HepG2 (cell line): ENCODE measurements around the gene ZNF212. TPM values are rescaled to one million over a fixed set of nuclear protein-coding genes. Genes with fewer than 3 reads are reported as not detected.

Experiments used
- ATAC-seq: fragments of 200-7000 bp; cut with Tn5 transposase; 3 replicates; pipeline ENCODE4 v1.9.1; 2020; ENCODE audit warnings: mild to moderate bottlenecking, moderate library complexity
- BruUV-seq: library from RNA; stranded (reverse); fragments of 400-500 nt; replicated peaks from 2 replicates; lab custom pipeline; 2021; lab: Mats Ljungman, UMichigan
- CTCF ChIA-PET: fragments of 300-600 bp; formaldehyde crosslinking; extraction: SDS; loops from one replicate; lab custom pipeline; 2021; ENCODE audit warnings: low total read pairs, inconsistent platforms, low intra/inter-chr PET ratio; lab: Yijun Ruan, JAX
- POLR2A ChIA-PET: fragments of 350-600 bp; sonication (Branson Sonifier 250); formaldehyde crosslinking; loops from one replicate; lab custom pipeline; 2020; ENCODE audit warnings: antibody characterized with exemption, inconsistent platforms; lab: Yijun Ruan, JAX
- DNase-seq: peaks from one replicate; pipeline ENCODE4 v3.0.0-alpha.2; 2015; ENCODE audit warnings: low spot score
- FAIRE-seq: peaks from 3 replicates; lab custom pipeline; 2011; peaks lifted over from hg19 to GRCh38; lab: Jason Lieb, UNC
- H2AFZ ChIP-seq: one replicate; pipeline ENCODE4 v1.6.1; 2011; ENCODE audit warnings: low read length, inconsistent platforms
- H3K27ac ChIP-seq: fragments of 300-600 bp; 3 replicates; pipeline ENCODE4 v1.8.0; 2011; ENCODE audit warnings: mixed run types, mild to moderate bottlenecking, mixed read lengths, low read length, inconsistent platforms; ENCODE audit not compliant: insufficient read depth; ENCODE audit errors: extremely low read length
- H3K27me3 ChIP-seq, 2 experiments: fragments of 200-600 bp in 1 of 2; 2 replicates in 1 of 2; 3 replicates in 1 of 2; pipeline versions ENCODE4 v1.6.0 to v1.8.0; 2011; ENCODE audit warnings: low read length in 2 of 2, mild to moderate bottlenecking in 2 of 2, moderate library complexity in 2 of 2, inconsistent platforms in 1 of 2; ENCODE audit not compliant: insufficient read depth in 2 of 2, control insufficient read depth in 1 of 2
- H3K36me3 ChIP-seq, 2 experiments: fragments of 200-600 bp in 1 of 2; replicated peaks in 1 of 2; 2 replicates in 1 of 2; 3 replicates in 1 of 2; pipeline versions ENCODE4 v1.5.1 to v1.8.0; 2011; ENCODE audit warnings: low read length in 2 of 2, inconsistent platforms in 1 of 2; ENCODE audit not compliant: insufficient read depth in 2 of 2, control insufficient read depth in 1 of 2
- H3K4me1 ChIP-seq: 2 replicates; pipeline ENCODE4 v1.5.1; 2012; ENCODE audit warnings: low read length, inconsistent platforms; ENCODE audit not compliant: insufficient read depth
- H3K4me2 ChIP-seq: 2 replicates; pipeline ENCODE4 v1.6.0; 2011; ENCODE audit warnings: low read depth, low read length, inconsistent platforms
- H3K4me3 ChIP-seq, 3 experiments: fragments of 200-600 bp in 1 of 3; sonication (generic), shearing (Covaris generic) in 1 of 3; replicated peaks in 1 of 3; 2 replicates each; pipeline ENCODE4 v1.5.1; 2011 to 2016; ENCODE audit warnings: low read length in 3 of 3, inconsistent platforms in 2 of 3, low read depth in 2 of 3, mild to moderate bottlenecking in 2 of 3, control low read depth in 1 of 3, mixed read lengths in 1 of 3; ENCODE audit not compliant: insufficient read depth in 1 of 3
- H3K79me2 ChIP-seq: one replicate; pipeline ENCODE4 v1.6.1; 2011; ENCODE audit warnings: low read length, inconsistent platforms; ENCODE audit not compliant: insufficient read depth
- H3K9ac ChIP-seq: 2 replicates; pipeline ENCODE4 v1.6.0; 2011; ENCODE audit warnings: mild to moderate bottlenecking, low read depth, low read length, inconsistent platforms; ENCODE audit not compliant: insufficient read depth
- H3K9me3 ChIP-seq: 2 replicates; pipeline ENCODE4 v1.5.1; 2012; ENCODE audit warnings: mild to moderate bottlenecking, low read length
- H4K20me1 ChIP-seq: 2 replicates; pipeline ENCODE4 v1.6.0; 2011; ENCODE audit warnings: inconsistent platforms, mild to moderate bottlenecking, low read length, moderate library complexity; ENCODE audit not compliant: insufficient read depth
- CREB3 ChIP-seq: sonication (generic); formaldehyde crosslinking; IDR thresholded peaks from 2 replicates; pipeline ENCODE4 v1.5.0; 2020; ENCODE audit warnings: missing genetic modification reagents
- MLX ChIP-seq: IDR thresholded peaks from 2 replicates; pipeline ENCODE4 v1.6.1; 2016
- NFE2L1 ChIP-seq: sonication (generic); formaldehyde crosslinking; IDR thresholded peaks from 2 replicates; pipeline ENCODE4 v1.4.0; 2020; ENCODE audit warnings: missing genetic modification reagents, mild to moderate bottlenecking, borderline replicate concordance
- NR3C1 ChIP-seq: sonication (generic); formaldehyde crosslinking; IDR thresholded peaks from 2 replicates; pipeline ENCODE4 v1.4.0; 2020; ENCODE audit warnings: missing genetic modification reagents
- ZC3H13 ChIP-seq: sonication (generic); formaldehyde crosslinking; IDR thresholded peaks from 2 replicates; pipeline ENCODE4 v1.8.1; 2023; ENCODE audit warnings: mild to moderate bottlenecking, missing genetic modification reagents, moderate library complexity
- ZKSCAN1 ChIP-seq: fragments of 150-350 bp; IDR thresholded peaks from 2 replicates; pipeline ENCODE4 v1.6.1; 2014; ENCODE audit warnings: low read length
- ZNF788 ChIP-seq: sonication (generic); formaldehyde crosslinking; IDR thresholded peaks from 2 replicates; pipeline ENCODE4 v1.5.0; 2020; ENCODE audit warnings: mild to moderate bottlenecking, missing genetic modification reagents, borderline replicate concordance
- WGBS: methylation state at CpG from one replicate; pipeline ENCODE4 v1.1.6; 2017; ENCODE audit warnings: low lambda C conversion rate; 5-methylcytosine and 5-hydroxymethylcytosine counted together
- in situ Hi-C: cut with HindIII; loops from 2 replicates; pipeline ENCODE4 v1.10.0; 2017; ENCODE audit warnings: low pct_unique_long_range_greater_than_20kb; ENCODE audit not compliant: extremely low pct_ligation_motif_present
- intact Hi-C: fragments of 100-400 bp; cut with micrococcal nuclease; formaldehyde crosslinking; loops from one replicate; pipeline ENCODE4 v1.10.0; 2022; ENCODE audit not compliant: unreplicated experiment
- polyA plus RNA-seq, 8 experiments: library from polyadenylated mRNA; depleted of rRNA in 3 of 8; stranded (reverse) in 7 of 8; unstranded in 1 of 8; fragments of >200 nt; fragmentation: Illumina TruSeq in 4 of 8; extraction: Trizol in 4 of 8; gene quantifications; 2 replicates each; pipeline versions ENCODE4 v1.2.1 to v1.2.3, GENCODE V29; 2011 to 2016; ENCODE audit warnings: low read depth in 4 of 8, missing spikeins in 1 of 8, mixed read lengths in 1 of 8; ENCODE audit not compliant: insufficient read depth in 1 of 8
- small RNA-seq, 3 experiments: library from RNA; depleted of rRNA; stranded (forward); fragments of <200 nt; gene quantifications; one replicate each; pipeline ENCODE3, GENCODE V24; 2012; ENCODE audit warnings: low read depth in 2 of 3, low replicate concordance in 1 of 3; ENCODE audit not compliant: insufficient read length in 3 of 3, insufficient read depth in 2 of 3
- total RNA-seq, 5 experiments: library from RNA; depleted of rRNA; stranded (reverse); fragments of >200 nt; fragmentation: Illumina TruSeq; extraction: Trizol; gene quantifications; 2 replicates each; pipeline ENCODE4 v1.2.3, GENCODE V29; 2016; ENCODE audit warnings: low read depth in 1 of 5

Gene ZNF212
- total and polyA plus RNA-seq, 2 of the 13 experiments (the other 11 are each of a cell fraction or from before 2014, with no cell fraction given): 2.6 to 3.8 TPM

DNA sequence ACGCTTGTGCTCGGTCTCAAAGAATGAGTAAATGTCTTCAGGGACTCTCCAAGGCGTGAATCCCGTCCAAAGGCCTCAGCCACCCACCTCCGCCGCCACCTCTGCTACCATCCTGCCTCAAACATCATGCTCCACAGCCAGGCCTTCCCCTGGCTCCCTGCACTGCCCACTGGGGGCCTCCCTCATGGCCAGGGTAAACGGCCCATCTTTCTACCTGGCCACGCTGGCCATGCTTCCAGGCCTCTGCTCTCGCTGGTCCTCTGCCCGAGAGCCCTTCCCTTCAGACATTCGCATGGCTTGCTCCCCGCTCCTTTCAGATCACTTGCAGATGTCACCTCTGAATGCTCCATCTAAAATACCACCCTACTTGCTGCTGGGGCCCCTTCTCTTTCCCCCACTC, 62.8 kb downstream of the ZNF212 start (continued):
- no peak for TF ChIP-seq MLX

- no peaks in the 10 kb centered on the region for H4K20me1 ChIP-seq
- no peak for ATAC-seq
- no peak for FAIRE-seq
- no peaks in the 10 kb centered on the region for H3K4me1 ChIP-seq
- no peak overlapping the region for H3K4me2 ChIP-seq
- H3K9ac ChIP-seq: no peak overlapping the region
- H3K27me3 ChIP-seq: peaks cover 0 to 9% of the 10 kb centered on the region in 2 experiments; a peak in 1 of 5 replicates
- BruUV-seq: no TSS peak
- in situ Hi-C loops (no loop called here), intact Hi-C loops (no loop called here)
- DNase-seq: no peak
- POLR2A ChIA-PET: no interaction called here
- H2AFZ ChIP-seq: no peak overlapping the region
- no peaks in the 10 kb centered on the region for H3K9me3 ChIP-seq
- H3K36me3 ChIP-seq: no peaks in the 10 kb centered on the region
- CTCF ChIA-PET: no interaction called here
- no peak overlapping the region for H3K4me3 ChIP-seq
- TF ChIP-seq ZKSCAN1 (peak; percentile 69), NFE2L1 (no peak)
- 21% methylated on average over 2 of the region's 2 CpGs for WGBS
- H3K79me2 ChIP-seq: no peaks in the 10 kb centered on the region
- H3K27ac ChIP-seq: no peak overlapping the region
Measured at GRCh38 chr7:149302865-149303264, 63.4 kb downstream of the ZNF212 start.

GRCh38 chr7:149304006-149304405, 64.6 kb downstream of the ZNF212 start:
- WGBS: 28% methylated on average over 7 of the region's 7 CpGs
- H3K27ac ChIP-seq: no peak overlapping the region
- H3K27me3 ChIP-seq: peaks cover 0 to 14% of the 10 kb centered on the region in 2 experiments; a peak in 1 of 5 replicates
- H3K4me2 ChIP-seq: no peak overlapping the region
- no peaks in the 10 kb centered on the region for H3K36me3 ChIP-seq
- no TSS peak for BruUV-seq
- no peak overlapping the region for H2AFZ ChIP-seq
- no peak overlapping the region for H3K9ac ChIP-seq
- no peaks in the 10 kb centered on the region for H4K20me1 ChIP-seq
- H3K9me3 ChIP-seq: no peaks in the 10 kb centered on the region
- FAIRE-seq: no peak
- ChIA-PET CTCF (no interaction called here), POLR2A (no interaction called here)
- no peak for ATAC-seq
- no peak for DNase-seq
- in situ Hi-C loops: no loop called here
- intact Hi-C loops: no loop called here
- no peaks in the 10 kb centered on the region for H3K79me2 ChIP-seq
- no peak overlapping the region for H3K4me3 ChIP-seq
- H3K4me1 ChIP-seq: no peaks in the 10 kb centered on the region
- TF ChIP-seq CREB3 (CRISPR knock-in tag): no peak
- TF ChIP-seq NR3C1 (CRISPR knock-in tag): no peak
- TF ChIP-seq ZNF788 (CRISPR knock-in tag): no peak
- no peak for TF ChIP-seq ZC3H13 (CRISPR knock-in tag)

Small RNAs within 50 kb of the gene (small RNA-seq; reads per million reads assigned to genes)
- 0 reads per million in 3 experiments for gene AC004890.1

Other genes with a start within 250 kb of the ZNF212 start
- gene PDIA4, start 211.1 kb upstream of the ZNF212 start, total RNA-seq (2016; rRNA removed; fragmentation: Illumina TruSeq; extraction: Trizol): 171 and 402 TPM in 2 replicates
- 257 and 278 TPM in 2 replicates for gene PDIA4, start 211.1 kb upstream of the ZNF212 start, polyA plus RNA-seq (2011; rRNA removed)
- gene ZNF786, start 148.9 kb upstream of the ZNF212 start, total RNA-seq (2016; rRNA removed; fragmentation: Illumina TruSeq; extraction: Trizol): 4.0 and 4.3 TPM in 2 replicates
- 2.0 and 2.8 TPM in 2 replicates for gene ZNF786, start 148.9 kb upstream of the ZNF212 start, polyA plus RNA-seq (2011; rRNA removed)
- gene ZNF425, start 113.3 kb upstream of the ZNF212 start, total RNA-seq (2016; rRNA removed; fragmentation: Illumina TruSeq; extraction: Trizol): 0.97 and 1.1 TPM in 2 replicates
- 0.51 and 0.55 TPM in 2 replicates for gene ZNF425, start 113.3 kb upstream of the ZNF212 start, polyA plus RNA-seq (2011; rRNA removed)
- 8.9 and 10.4 TPM in 2 replicates for gene ZNF398, start 92.2 kb upstream of the ZNF212 start, total RNA-seq (2016; rRNA removed; fragmentation: Illumina TruSeq; extraction: Trizol)
- 3.0 and 3.4 TPM in 2 replicates for gene ZNF398, start 92.2 kb upstream of the ZNF212 start, polyA plus RNA-seq (2011; rRNA removed)
- 19.3 and 20.9 TPM in 2 replicates for gene ZNF282, start 44.1 kb upstream of the ZNF212 start, total RNA-seq (2016; rRNA removed; fragmentation: Illumina TruSeq; extraction: Trizol)
- gene ZNF282, start 44.1 kb upstream of the ZNF212 start, polyA plus RNA-seq (2011; rRNA removed): 9.1 and 12.5 TPM in 2 replicates
- 1.3 and 5.2 TPM in 2 replicates for gene ZNF783, start 22.5 kb downstream of the ZNF212 start, total RNA-seq (2016; rRNA removed; fragmentation: Illumina TruSeq; extraction: Trizol)
- 4.1 and 5.9 TPM in 2 replicates for gene ZNF783, start 22.5 kb downstream of the ZNF212 start, polyA plus RNA-seq (2011; rRNA removed)
- gene ZNF777, start 221.4 kb downstream of the ZNF212 start, total RNA-seq (2016; rRNA removed; fragmentation: Illumina TruSeq; extraction: Trizol): 4.4 and 6.0 TPM in 2 replicates
- 3.8 and 4.8 TPM in 2 replicates for gene ZNF777, start 221.4 kb downstream of the ZNF212 start, polyA plus RNA-seq (2011; rRNA removed)